GM15510 (cell line): ENCODE results near the gene MYO5B.

Experiments
- POLR2A ChIP-seq: IDR thresholded peaks from 3 replicates; pipeline ENCODE4 v1.6.1; 2011; ENCODE audit warnings: borderline replicate concordance; ENCODE audit not compliant: insufficient read length; ENCODE audit errors: extremely low read depth

The MYO5B gene

GRCh38 chr18:50074404-50074803 is 120.5 kb downstream of the MYO5B start:
- no peak for TF ChIP-seq POLR2A

DNA sequence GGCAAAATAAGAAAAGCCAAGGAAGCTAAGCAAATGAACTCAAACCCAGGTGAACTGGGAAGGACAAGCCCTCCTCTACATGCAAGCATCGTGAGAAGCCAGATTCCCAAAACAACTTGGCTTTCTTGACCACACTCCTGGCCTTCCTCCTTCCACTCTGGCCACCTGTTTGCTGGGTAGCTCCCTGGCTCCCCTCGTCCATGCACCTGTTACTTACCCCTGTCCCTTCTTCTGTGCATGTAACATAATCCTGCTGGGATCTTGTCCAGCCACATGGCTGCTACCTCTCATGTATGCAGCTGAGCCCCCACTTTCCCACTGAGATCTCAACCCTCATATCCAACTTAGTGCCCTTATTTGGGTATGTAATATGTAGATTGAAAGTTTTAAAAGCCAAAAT is 121.6 kb downstream of the MYO5B start:
- no peak for TF ChIP-seq POLR2A

DNA sequence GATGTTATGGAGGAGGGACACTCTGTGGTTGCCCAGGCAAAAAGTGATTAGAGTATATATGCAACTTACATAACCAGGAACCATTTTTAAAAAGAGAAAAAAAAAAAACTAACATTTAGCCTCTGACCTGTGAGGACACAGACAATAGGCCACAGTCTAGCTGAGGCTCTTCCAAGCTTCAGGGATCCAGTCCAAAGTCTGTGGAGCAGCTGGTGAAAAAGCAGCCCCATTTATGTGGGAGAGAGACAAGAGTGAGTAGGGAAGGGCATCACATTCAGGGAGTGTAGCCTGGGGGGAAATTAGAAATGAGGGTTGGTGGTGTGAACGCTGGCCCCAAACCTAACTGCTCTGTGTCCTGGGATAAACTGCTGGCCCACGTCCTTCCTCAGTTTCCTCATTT is 122.8 kb downstream of the MYO5B start:
- TF ChIP-seq POLR2A, result no peak

DNA sequence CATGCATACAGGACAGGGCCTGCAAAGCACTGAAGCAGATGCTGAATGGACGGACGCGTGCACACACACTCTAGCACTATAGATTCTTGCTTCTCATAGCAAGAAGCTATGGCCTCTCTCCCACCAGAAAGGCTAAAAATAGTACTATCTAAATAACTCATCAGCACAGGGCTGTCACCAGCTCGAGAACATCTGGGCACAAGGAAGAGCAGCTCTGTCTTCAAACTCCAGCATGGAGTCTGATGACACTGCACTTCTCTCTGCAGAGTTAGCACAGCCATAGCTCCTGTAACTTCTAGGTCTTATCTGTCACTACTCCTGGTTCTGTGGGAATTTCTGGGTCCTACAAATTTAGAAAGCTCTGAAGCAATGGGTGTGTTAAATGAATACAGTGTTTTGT is 123.5 kb downstream of the MYO5B start:
- TF ChIP-seq POLR2A, result no peak

DNA sequence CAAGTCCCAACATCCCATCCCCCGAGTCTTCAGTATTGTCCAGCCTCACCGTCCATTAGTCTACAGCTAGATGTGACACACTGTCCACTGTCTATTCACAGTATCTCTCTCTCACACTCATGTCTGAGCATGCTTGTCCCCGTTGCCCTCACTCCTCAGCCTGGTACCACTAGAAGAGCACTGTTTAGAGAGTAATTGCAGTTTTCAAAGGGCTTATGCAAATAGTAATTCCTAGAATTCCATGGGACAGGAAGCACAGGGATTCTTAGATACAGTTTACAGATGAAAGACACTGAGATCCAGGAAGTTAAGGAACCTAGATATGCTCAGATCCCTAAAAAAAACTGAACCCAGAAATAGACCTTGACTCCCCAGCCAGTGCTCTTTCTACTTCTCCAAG is 125.5 kb downstream of the MYO5B start:
- TF ChIP-seq POLR2A, result no peak

GRCh38 chr18:50065527-50065926 is 129.4 kb downstream of the MYO5B start:
- TF ChIP-seq POLR2A, result no peak

- no peak for TF ChIP-seq POLR2A
Measured at GRCh38 chr18:50065039-50065438, 129.9 kb downstream of the MYO5B start.

DNA sequence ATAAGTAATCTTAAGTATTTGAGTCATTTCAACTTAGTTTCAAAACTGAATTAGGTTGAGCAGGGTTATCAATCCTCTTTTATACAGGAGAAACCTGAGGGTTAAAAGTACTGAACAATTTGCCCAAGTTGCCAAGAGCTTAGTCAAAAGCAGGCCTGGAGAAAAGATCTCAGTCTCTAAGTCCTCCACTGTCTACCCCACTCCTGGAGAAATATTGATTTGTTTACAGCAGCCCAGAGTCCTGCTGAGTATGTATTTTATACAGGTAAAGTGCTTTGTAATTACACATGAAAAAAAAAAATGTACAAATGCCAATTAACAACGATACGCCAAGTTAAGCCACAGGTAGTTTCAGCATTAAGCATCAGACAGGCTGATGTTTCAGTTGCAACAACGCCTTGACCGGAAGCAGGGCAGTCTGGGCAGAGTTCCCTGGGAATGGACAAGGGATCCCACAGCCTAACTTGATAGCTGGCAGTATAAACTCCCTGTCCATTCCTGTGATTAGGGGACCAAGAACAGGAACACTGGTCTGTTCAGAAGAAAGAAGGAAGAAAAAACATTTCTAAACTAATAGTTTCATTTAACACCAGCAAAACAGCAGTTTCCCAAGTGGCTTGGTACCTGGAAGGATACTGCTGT is 132.9 kb downstream of the MYO5B start:
- TF ChIP-seq POLR2A, result no peak

DNA sequence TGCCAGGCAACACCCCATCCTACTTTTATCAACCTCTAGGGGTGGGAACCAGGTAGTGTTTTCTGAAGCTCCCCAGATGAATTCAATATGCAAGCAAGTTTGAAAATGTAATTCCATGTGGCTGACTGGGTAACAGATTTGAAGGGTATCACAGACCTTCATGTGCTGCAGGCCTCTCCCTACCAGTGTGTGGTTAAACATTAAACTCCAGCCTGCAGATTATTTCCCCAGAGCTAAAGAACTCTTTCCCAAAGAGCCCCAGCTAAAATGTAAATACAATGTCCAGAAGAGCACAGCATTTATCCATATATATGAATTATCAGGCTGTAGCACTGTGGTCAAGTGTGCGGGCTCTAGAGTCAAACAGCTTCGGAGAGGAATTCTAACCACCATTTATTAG is 134.1 kb downstream of the MYO5B start:
- TF ChIP-seq POLR2A, result no peak

- TF ChIP-seq POLR2A, result no peak
Measured at GRCh38 chr18:50058731-50059130, 136.2 kb downstream of the MYO5B start.

DNA sequence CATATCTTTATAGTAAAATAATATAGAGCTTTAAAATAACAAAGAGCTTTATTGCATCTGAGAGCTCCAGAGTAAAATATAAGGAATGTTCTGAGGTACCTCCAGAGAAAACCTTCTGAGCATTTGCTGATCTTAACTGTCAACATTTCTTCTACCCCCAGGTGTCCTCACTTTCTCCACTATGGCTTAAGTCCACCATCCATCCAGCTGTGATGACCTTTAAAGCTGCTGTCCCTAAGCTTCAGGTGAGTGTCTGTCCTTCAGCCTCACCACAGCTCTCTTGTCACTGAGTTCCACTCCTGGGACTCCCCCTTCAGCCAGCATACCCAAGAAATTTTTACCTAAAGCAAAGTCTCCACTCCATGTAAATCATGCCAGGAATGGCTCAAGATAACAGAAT is 137.9 kb downstream of the MYO5B start:
- TF ChIP-seq POLR2A, result no peak

DNA sequence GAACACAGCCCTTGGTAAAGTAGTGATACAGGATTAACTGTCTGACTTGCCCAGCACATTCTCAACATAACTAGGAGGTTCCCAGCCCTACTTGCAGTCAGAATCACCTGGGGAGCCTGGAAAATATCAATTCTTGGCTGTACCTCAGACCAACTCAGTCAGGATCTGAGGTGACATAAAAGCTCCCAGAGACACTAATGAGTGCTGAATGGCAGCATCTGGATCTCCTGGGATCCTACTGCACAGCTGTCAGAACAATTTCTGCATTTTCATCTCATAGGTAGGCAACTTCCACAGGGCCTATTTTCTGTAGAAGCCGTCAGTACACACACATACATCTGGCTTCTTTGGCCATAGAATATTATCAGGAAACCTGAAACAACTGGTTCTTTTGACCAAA is 138.8 kb downstream of the MYO5B start:
- TF ChIP-seq POLR2A, result no peak

- no peak for TF ChIP-seq POLR2A
Measured at GRCh38 chr18:50055488-50055887, 139.5 kb downstream of the MYO5B start.

DNA sequence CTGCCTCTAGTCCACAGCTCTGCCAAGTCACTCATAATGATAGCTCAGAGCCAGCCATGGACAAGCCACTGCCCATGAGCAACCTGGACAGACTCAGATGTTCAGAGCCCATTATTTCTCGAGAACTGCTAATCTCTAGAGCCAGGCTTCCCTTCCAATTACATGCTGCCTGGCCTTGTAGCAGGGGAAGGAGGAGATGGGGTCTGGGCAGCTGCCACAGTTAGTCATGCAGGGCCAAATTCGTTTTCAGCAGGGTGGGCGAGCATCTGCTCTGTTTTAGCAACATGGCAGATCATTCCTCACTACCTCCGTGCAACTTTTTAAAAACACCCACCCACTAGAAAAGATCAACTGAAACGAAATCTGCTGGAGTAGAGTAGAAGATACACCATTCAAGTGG is 141.8 kb downstream of the MYO5B start:
- no peak for TF ChIP-seq POLR2A

- no peak for TF ChIP-seq POLR2A
Measured at GRCh38 chr18:50051288-50051687, 143.7 kb downstream of the MYO5B start.

GRCh38 chr18:50045126-50045525 is 149.8 kb downstream of the MYO5B start:
- no peak for TF ChIP-seq POLR2A

DNA sequence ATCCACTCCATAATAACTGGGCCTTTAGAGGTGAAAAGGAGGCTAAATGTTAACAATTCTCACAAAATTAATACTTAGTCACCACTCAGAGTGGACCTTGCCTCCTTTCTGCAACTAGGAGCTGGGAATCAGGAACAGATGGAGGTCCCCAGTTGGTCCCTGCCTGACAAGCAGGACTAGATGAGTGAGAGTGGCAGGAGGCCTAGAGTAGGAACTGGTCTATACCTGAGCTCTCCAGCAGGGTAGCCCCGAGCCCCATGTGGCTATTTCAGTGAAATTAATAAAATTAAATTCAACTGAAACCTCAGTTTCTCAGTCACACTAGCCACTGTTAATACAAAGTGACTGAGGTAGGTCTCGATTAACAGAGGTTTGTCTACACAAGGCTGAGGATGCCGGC is 150.5 kb downstream of the MYO5B start:
- TF ChIP-seq POLR2A, result no peak
